Colonic mucosa (tissue), 4 donors: Measurements from ENCODE around the gene CGN. TPM values are rescaled to one million over a fixed set of nuclear protein-coding genes. Genes with fewer than 3 reads are reported as not detected.

Experiments
- DNase-seq: peaks from one replicate; pipeline ENCODE4 v3.0.0-alpha.2; 2020
- H3K27ac ChIP-seq: fragments of 200-600 bp; one replicate; pipeline ENCODE4 v1.8.0; 2021
- H3K27me3 ChIP-seq: fragments of 200-600 bp; one replicate; pipeline ENCODE4 v1.8.0; 2021
- H3K36me3 ChIP-seq: fragments of 200-600 bp; one replicate; pipeline ENCODE4 v1.8.0; 2021
- H3K4me1 ChIP-seq: fragments of 200-600 bp; one replicate; pipeline ENCODE4 v1.8.0; 2021; ENCODE audit warnings: mild to moderate bottlenecking
- H3K4me3 ChIP-seq: fragments of 200-600 bp; one replicate; pipeline ENCODE4 v1.8.0; 2021
- H3K9ac ChIP-seq, 2 donors: one replicate each; pipeline ENCODE4 v1.7.0; 2013; ENCODE audit warnings: control low read depth in 2 of 2, low read depth in 2 of 2, low read length in 2 of 2
- H3K9me3 ChIP-seq: fragments of 200-600 bp; one replicate; pipeline ENCODE4 v1.8.0; 2021
- CTCF ChIP-seq: fragments of 200-600 bp; IDR thresholded peaks from one replicate; pipeline ENCODE4 v1.8.0; 2022; ENCODE audit warnings: antibody characterized with exemption, mild to moderate bottlenecking
- intact Hi-C: fragments of 100-400 bp; cut with DNase I; formaldehyde crosslinking; loops from one replicate; pipeline ENCODE4 v1.14.1; 2022
- total RNA-seq, 2 donors: library from RNA; stranded (reverse); fragmentation: NEBNext Ultra II Directional in 1 of 2; extraction: Animal tissue kit (Norgen Biotek cat#: 25700) in 1 of 2; gene quantifications; one replicate each; pipeline ENCODE4 v1.2.1, GENCODE V29; 2021
- donor health status: healthy.
- donor health status: DM: no; HTN: no; CAD: no.
- donor health status: DM: no; HTN: no; CAD: no.

CGN gene
- total RNA-seq, 2 donors from 2014 or later = 118 to 148 TPM

GRCh38 chr1:151556052-151556451 lies 44.9 kb downstream of the CGN start:
- no peak for TF ChIP-seq CTCF
- H3K36me3 ChIP-seq = no peaks in the 10 kb centered on the region
- no peak overlapping the region for H3K4me3 ChIP-seq
- H3K4me1 ChIP-seq = no peaks in the 10 kb centered on the region
- no peaks in the 10 kb centered on the region for H3K9me3 ChIP-seq
- no peak overlapping the region for H3K9ac ChIP-seq
- H3K27me3 ChIP-seq = no peaks in the 10 kb centered on the region
- intact Hi-C loops = no loop called here
- H3K27ac ChIP-seq = no peak overlapping the region
- no peak for DNase-seq

GRCh38 chr1:151562661-151563060 lies 51.5 kb downstream of the CGN start:
- Histone ChIP-seq H3K9ac (no peak overlapping the region), H3K27ac (no peak overlapping the region), H3K4me3 (no peak overlapping the region), H3K27me3 (no peaks in the 10 kb centered on the region), H3K4me1 (no peaks in the 10 kb centered on the region), H3K36me3 (no peaks in the 10 kb centered on the region), H3K9me3 (no peaks in the 10 kb centered on the region)
- no peak for DNase-seq
- intact Hi-C loops = no loop called here
- TF ChIP-seq CTCF = no peak

GRCh38 chr1:151563376-151563775 lies 52.2 kb downstream of the CGN start:
- Histone ChIP-seq H3K27ac (no peak overlapping the region), H3K9ac (no peak overlapping the region), H3K4me1 (no peaks in the 10 kb centered on the region), H3K9me3 (no peaks in the 10 kb centered on the region), H3K4me3 (no peak overlapping the region), H3K27me3 (no peaks in the 10 kb centered on the region), H3K36me3 (no peaks in the 10 kb centered on the region)
- DNase-seq = no peak
- TF ChIP-seq CTCF = no peak
- intact Hi-C loops = no loop called here

GRCh38 chr1:151565502-151566189 lies 54.5 kb downstream of the CGN start:
- H3K27ac ChIP-seq = no peak overlapping the region
- H3K9ac ChIP-seq = no peak overlapping the region
- no peaks in the 10 kb centered on the region for H3K36me3 ChIP-seq
- H3K4me1 ChIP-seq = peaks cover 7% of the 10 kb centered on the region
- H3K4me3 ChIP-seq = no peak overlapping the region
- no peak for TF ChIP-seq CTCF
- intact Hi-C loops = no loop called here
- no peaks in the 10 kb centered on the region for H3K9me3 ChIP-seq
- no peaks in the 10 kb centered on the region for H3K27me3 ChIP-seq
- no peak for DNase-seq

GRCh38 chr1:151568626-151569088 lies 57.5 kb downstream of the CGN start:
- Histone ChIP-seq H3K4me3 (no peak overlapping the region), H3K4me1 (peaks cover 7% of the 10 kb centered on the region), H3K36me3 (no peaks in the 10 kb centered on the region), H3K27me3 (no peaks in the 10 kb centered on the region), H3K9ac (peak overlapping the region in 1 of 2 donors; percentile 52), H3K9me3 (no peaks in the 10 kb centered on the region), H3K27ac (peak overlapping the region; percentile 44)
- DNase-seq = peak; percentile 38
- no peak for TF ChIP-seq CTCF
- intact Hi-C loops = no loop called here
